Loucy (cell line): ENCODE measurements around the gene CAMSAP1.

Experiments used
- EZH2phosphoT487 ChIP-seq: fragments of 200-600 bp; IDR thresholded peaks from 2 replicates; pipeline ENCODE4 v1.6.1; 2018; ENCODE audit warnings: antibody characterized with exemption, mild to moderate bottlenecking, moderate library complexity, borderline replicate concordance
- TF ChIP-seq, protein P1 (sequence below): fragments of 200-600 bp; sonication (generic); conservative IDR thresholded peaks from 2 replicates; pipeline ENCODE4 v1.5.1; 2014; ENCODE audit warnings: mild to moderate bottlenecking, antibody characterized with exemption, low read length

- TF ChIP-seq, protein P1, sequence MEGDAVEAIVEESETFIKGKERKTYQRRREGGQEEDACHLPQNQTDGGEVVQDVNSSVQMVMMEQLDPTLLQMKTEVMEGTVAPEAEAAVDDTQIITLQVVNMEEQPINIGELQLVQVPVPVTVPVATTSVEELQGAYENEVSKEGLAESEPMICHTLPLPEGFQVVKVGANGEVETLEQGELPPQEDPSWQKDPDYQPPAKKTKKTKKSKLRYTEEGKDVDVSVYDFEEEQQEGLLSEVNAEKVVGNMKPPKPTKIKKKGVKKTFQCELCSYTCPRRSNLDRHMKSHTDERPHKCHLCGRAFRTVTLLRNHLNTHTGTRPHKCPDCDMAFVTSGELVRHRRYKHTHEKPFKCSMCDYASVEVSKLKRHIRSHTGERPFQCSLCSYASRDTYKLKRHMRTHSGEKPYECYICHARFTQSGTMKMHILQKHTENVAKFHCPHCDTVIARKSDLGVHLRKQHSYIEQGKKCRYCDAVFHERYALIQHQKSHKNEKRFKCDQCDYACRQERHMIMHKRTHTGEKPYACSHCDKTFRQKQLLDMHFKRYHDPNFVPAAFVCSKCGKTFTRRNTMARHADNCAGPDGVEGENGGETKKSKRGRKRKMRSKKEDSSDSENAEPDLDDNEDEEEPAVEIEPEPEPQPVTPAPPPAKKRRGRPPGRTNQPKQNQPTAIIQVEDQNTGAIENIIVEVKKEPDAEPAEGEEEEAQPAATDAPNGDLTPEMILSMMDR, result no peak
- TF ChIP-seq EZH2phosphoT487, result no peak
Measured at GRCh38 chr9:135886147-135886981, 21.0 kb downstream of the CAMSAP1 start.
